ENCODE data around the gene PDZK1.
"Not testable (repeated sequence)": the region's sequence is repeated elsewhere in the genome, so short reads cannot be mapped to it uniquely, and the experiment has no call there.

Gene PDZK1

GRCh38 chr1:145656245-145656943 lies 50.8 kb downstream of the PDZK1 start:
- not testable (repeated sequence) for DNase-seq

GRCh38 chr1:145643990-145644389 lies 63.2 kb downstream of the PDZK1 start:
- not testable (repeated sequence) for DNase-seq

GRCh38 chr1:145641886-145642285 lies 65.3 kb downstream of the PDZK1 start:
- DNase-seq, result not testable (repeated sequence)

GRCh38 chr1:145636237-145636636 lies 70.9 kb downstream of the PDZK1 start:
- not testable (repeated sequence) for DNase-seq

- DNase-seq, result not testable (repeated sequence)
Observed at GRCh38 chr1:145622177-145622576, 85.0 kb downstream of the PDZK1 start.
